ENCODE measurements around the gene ZNF638. TPM values are rescaled to one million over a fixed set of nuclear protein-coding genes. Genes with fewer than 3 reads are reported as not detected.
A peak's percentile ranks its signal among the peaks of the same experiment; 100 is the strongest.

ZNF638 gene
- total and polyA plus RNA-seq, 2 of the 4 experiments (the other 2 are of a cell fraction) = 46.4 to 129 TPM

DNA sequence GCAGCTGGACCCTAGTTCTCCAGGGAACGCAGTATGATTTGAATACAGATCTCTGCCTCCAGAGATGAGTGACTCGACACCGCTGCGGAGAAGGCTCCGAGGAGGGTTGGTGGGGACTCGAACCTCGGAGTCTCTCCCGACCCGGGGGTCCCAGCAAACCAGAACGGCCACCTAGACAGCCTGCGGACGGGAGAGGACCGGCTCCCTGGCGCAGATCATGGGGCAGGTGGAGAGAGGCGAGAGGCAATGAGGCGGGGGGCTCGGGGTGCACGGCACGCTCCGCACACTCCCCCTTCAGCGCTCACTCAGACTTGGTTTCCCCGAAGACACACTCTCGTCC lies 134.3 kb downstream of the ZNF638 start:
- WGBS, 2 experiments (ENCODE audit: extremely low coverage in 2 of 2, insufficient read length in 1 of 2) = 12% methylated on average over 8 of the region's 23 CpGs; no CpG with 5 or more reads in 1 of the 2 experiments
- in situ Hi-C loops (cut with MboI; ENCODE audit: low sequenced_read_pairs) = no loop called here

More for the DNA sequence above, 134.3 kb downstream of the ZNF638 start:
- ATAC-seq (ENCODE audit: low read depth) = no peak
- ChIA-PET CTCF (no interaction called here), POLR2A (ENCODE audit: unreplicated experiment) (no interaction called here)
- no TSS peak for BruUV-seq (replicated peaks)
- no peak for DNase-seq
- dilution Hi-C loops (cut with HindIII; ENCODE audit: low sequenced_read_pairs, unreplicated experiment) = no loop called here
- H3K23ac ChIP-seq (ENCODE audit: low read depth, low read length) = no peak overlapping the region
- H3K27ac ChIP-seq (ENCODE audit: insufficient read depth, low read length) = no peak overlapping the region
- no peak overlapping the region; the same call in 1 of the 2 replicates for H3K9ac ChIP-seq (ENCODE audit: low read depth, low read length)
- H4K91ac ChIP-seq (ENCODE audit: insufficient read depth, low read depth, low read length) = no peak overlapping the region
- H2BK15ac ChIP-seq (ENCODE audit: low read depth, low read length) = no peak overlapping the region
- no peaks in the 10 kb centered on the region; the same call in 1 of the 2 replicates for H3K9me1 ChIP-seq (ENCODE audit: insufficient read depth, low read length)
- no peak overlapping the region for H2BK120ac ChIP-seq (ENCODE audit: low read depth, low read length)
- H3K4me1 ChIP-seq (ENCODE audit: control insufficient read depth, insufficient read depth, low read length) = no peaks in the 10 kb centered on the region; the same call in 1 of the 2 replicates
- no peak overlapping the region for H2AK9ac ChIP-seq (replicated peaks; ENCODE audit: low read depth, low read length, poor library complexity)
- intact Hi-C loops (cut with micrococcal nuclease) = no loop called here
- H3K18ac ChIP-seq (ENCODE audit: low read depth, low read length) = no peak overlapping the region
- H3K4me3 ChIP-seq (ENCODE audit: insufficient read depth, low read depth, low read length) = peak overlapping the region; percentile 96
- peaks cover 8% of the 10 kb centered on the region for H3K9me3 ChIP-seq (ENCODE audit: control insufficient read depth, insufficient read depth, low read length)
- H3K4ac ChIP-seq (ENCODE audit: low read depth, low read length) = no peak overlapping the region
- H4K20me1 ChIP-seq (ENCODE audit: insufficient read depth, low read length) = no peaks in the 10 kb centered on the region
- no peak overlapping the region for H4K8ac ChIP-seq (ENCODE audit: low read depth in 2 of 2, low read length in 2 of 2)
- H2AK5ac ChIP-seq (ENCODE audit: low read depth, low read length) = no peak overlapping the region
- peaks cover 72% of the 10 kb centered on the region for H3K27me3 ChIP-seq (ENCODE audit: control insufficient read depth, insufficient read depth, low read length)
- no peaks in the 10 kb centered on the region for H3K79me1 ChIP-seq (ENCODE audit: low read depth in 1 of 2, low read length in 2 of 2)
- TF ChIP-seq RCOR1 (IDR thresholded peaks at IDR 0.05; ENCODE audit: insufficient replicate concordance, low read length) (no peak), RAD21 (IDR thresholded peaks at IDR 0.05; ENCODE audit: low read length) (no peak), USF2 (IDR thresholded peaks at IDR 0.05; ENCODE audit: low read depth, low read length) (no peak), SMC3 (IDR thresholded peaks at IDR 0.05; ENCODE audit: low read depth, low read length) (no peak), POLR2A (IDR thresholded peaks at IDR 0.05; ENCODE audit: low read depth, low read length) (no peak), CTCF (conservative IDR thresholded peaks at IDR 0.05; ENCODE audit: low read depth, low read length) (no peak)
- H3K36me3 ChIP-seq (ENCODE audit: control insufficient read depth, insufficient read depth, low read length) = no peaks in the 10 kb centered on the region
- no peak overlapping the region for H3K56ac ChIP-seq (ENCODE audit: extremely low read depth, insufficient read depth, low read length)
- no peak overlapping the region for H2BK20ac ChIP-seq (ENCODE audit: low read depth, low read length)
- no peak overlapping the region for H4K5ac ChIP-seq (ENCODE audit: low read depth, low read length)
- H3K14ac ChIP-seq (replicated peaks; ENCODE audit: low read depth, low read length) = no peak overlapping the region
- H2AFZ ChIP-seq (replicated peaks; ENCODE audit: low read length, poor library complexity) = peak overlapping the region; percentile 88
- H2BK5ac ChIP-seq (ENCODE audit: low read depth, low read length, poor library complexity, severe bottlenecking) = no peak overlapping the region
- H3K4me2 ChIP-seq (ENCODE audit: low read depth, low read length) = peak overlapping the region; percentile 99

Measured in IMR-90 (cell line).